SK-N-SH (cell line): ENCODE results near the gene IGSF3. TPM values are rescaled to one million over a fixed set of nuclear protein-coding genes. Genes with fewer than 3 reads are reported as not detected.
A peak's percentile ranks its signal among the peaks of the same experiment; 100 is the strongest.
"Not testable (repeated sequence)": the region's sequence is repeated elsewhere in the genome, so short reads cannot be mapped to it uniquely, and the experiment has no call there.

Experiments used
- CTCF ChIA-PET: fragments of 300-600, 350-600 bp; formaldehyde crosslinking; extraction: SDS; loops from one replicate; lab custom pipeline; 2021; lab: Yijun Ruan, JAX
- POLR2A ChIA-PET: fragments of 350-600 bp; sonication (Branson Sonifier 250); formaldehyde crosslinking; extraction: SDS; loops from one replicate; lab custom pipeline; 2020; ENCODE audit warnings: antibody characterized with exemption, inconsistent platforms; lab: Yijun Ruan, JAX
- DNase-seq: peaks from one replicate; pipeline ENCODE4 v3.0.0; 2012
- H2AFZ ChIP-seq: fragments of 200-600 bp; sonication (generic); 2 replicates; pipeline ENCODE4 v1.8.1; 2016; ENCODE audit warnings: antibody characterized with exemption, mild to moderate bottlenecking, low read depth
- H3F3A ChIP-seq: fragments of 200-600 bp; sonication (generic); replicated peaks from 2 replicates; pipeline ENCODE3; 2016; ENCODE audit warnings: antibody characterized with exemption, mild to moderate bottlenecking; ENCODE audit not compliant: insufficient read depth
- H3K27ac ChIP-seq, 2 experiments: fragments of 200-500 bp in 1 of 2; fragments of 200-600 bp in 1 of 2; sonication (Bioruptor generic) in 1 of 2; sonication (generic), shearing (Covaris generic) in 1 of 2; 2 replicates each; pipeline versions ENCODE4 v1.5.1 to v1.6.1; 2014 to 2016; ENCODE audit warnings: low read depth in 2 of 2, inconsistent platforms in 1 of 2, low read length in 1 of 2, mild to moderate bottlenecking in 1 of 2, mixed read lengths in 1 of 2
- H3K27me3 ChIP-seq: fragments of 200-600 bp; sonication (generic), shearing (Covaris generic); 2 replicates; pipeline ENCODE4 v1.6.1; 2016; ENCODE audit warnings: mixed run types; ENCODE audit not compliant: insufficient read depth
- H3K36me3 ChIP-seq, 2 experiments: fragments of 200-500 bp in 1 of 2; fragments of 200-600 bp in 1 of 2; sonication (Bioruptor generic) in 1 of 2; sonication (generic) in 1 of 2; replicated peaks in 1 of 2; 2 replicates each; pipeline versions ENCODE3 to v1.5.1; 2014 to 2016; ENCODE audit warnings: low read length in 1 of 2, mild to moderate bottlenecking in 1 of 2; ENCODE audit not compliant: insufficient read depth in 2 of 2, control insufficient read depth in 1 of 2
- H3K4me1 ChIP-seq, 2 experiments: fragments of 200-500 bp in 1 of 2; fragments of 200-600 bp in 1 of 2; sonication (Bioruptor generic) in 1 of 2; sonication (generic), shearing (Covaris generic) in 1 of 2; 2 replicates each; pipeline versions ENCODE4 v1.5.1 to v1.6.1; 2014 to 2016; ENCODE audit warnings: low read depth in 1 of 2, low read length in 1 of 2, mixed run types in 1 of 2; ENCODE audit not compliant: insufficient read depth in 2 of 2, control insufficient read depth in 1 of 2
- H3K4me2 ChIP-seq: fragments of 200-600 bp; sonication (generic), shearing (Covaris generic); 2 replicates; pipeline ENCODE4 v1.6.1; 2017; ENCODE audit warnings: mixed run types
- H3K4me3 ChIP-seq, 2 experiments: fragments of 200-500 bp in 1 of 2; fragments of 200-600 bp in 1 of 2; sonication (Bioruptor generic) in 1 of 2; sonication (generic), shearing (Covaris generic) in 1 of 2; 2 replicates each; pipeline versions ENCODE4 v1.5.1 to v1.8.1; 2014 to 2016; ENCODE audit warnings: low read depth in 2 of 2, inconsistent platforms in 1 of 2, low read length in 1 of 2, mild to moderate bottlenecking in 1 of 2, mixed read lengths in 1 of 2, moderate library complexity in 1 of 2
- H3K79me2 ChIP-seq: fragments of 200-600 bp; sonication (generic); 2 replicates; pipeline ENCODE4 v1.8.1; 2017; ENCODE audit warnings: mild to moderate bottlenecking; ENCODE audit not compliant: insufficient read depth
- H3K9ac ChIP-seq: fragments of 200-600 bp; sonication (generic); 2 replicates; pipeline ENCODE4 v1.6.1; 2017; ENCODE audit warnings: mixed run types
- H3K9me2 ChIP-seq: fragments of 200-600 bp; sonication (generic); 2 replicates; pipeline ENCODE4 v1.6.1; 2017; ENCODE audit warnings: mixed run types
- H3K9me3 ChIP-seq: fragments of 200-600 bp; sonication (generic); 2 replicates; pipeline ENCODE4 v1.6.1; 2017; ENCODE audit warnings: mixed run types, mild to moderate bottlenecking, moderate library complexity
- H4K20me1 ChIP-seq: fragments of 200-600 bp; sonication (generic); 2 replicates; pipeline ENCODE4 v1.6.1; 2017; ENCODE audit warnings: mild to moderate bottlenecking, mixed run types; ENCODE audit not compliant: insufficient read depth
- CTCF ChIP-seq: fragments of 200-600 bp; sonication (generic); IDR thresholded peaks from 2 replicates; pipeline ENCODE4 v1.6.1; 2017; ENCODE audit warnings: antibody characterized with exemption, mild to moderate bottlenecking, moderate library complexity
- WGBS: methylation state at CpG from one replicate; pipeline ENCODE4 v1.1.6; 2017; ENCODE audit warnings: low lambda C conversion rate; 5-methylcytosine and 5-hydroxymethylcytosine counted together
- polyA plus RNA-seq, 3 experiments: library from polyadenylated mRNA; depleted of rRNA; stranded (reverse); fragments of >200 nt; gene quantifications; 2 replicates each; pipeline ENCODE4 v1.2.3, GENCODE V29; 2012

IGSF3 gene
- polyA plus RNA-seq, 1 of the 3 experiments (the other 2 are of a cell fraction) = 3.0 TPM

DNA sequence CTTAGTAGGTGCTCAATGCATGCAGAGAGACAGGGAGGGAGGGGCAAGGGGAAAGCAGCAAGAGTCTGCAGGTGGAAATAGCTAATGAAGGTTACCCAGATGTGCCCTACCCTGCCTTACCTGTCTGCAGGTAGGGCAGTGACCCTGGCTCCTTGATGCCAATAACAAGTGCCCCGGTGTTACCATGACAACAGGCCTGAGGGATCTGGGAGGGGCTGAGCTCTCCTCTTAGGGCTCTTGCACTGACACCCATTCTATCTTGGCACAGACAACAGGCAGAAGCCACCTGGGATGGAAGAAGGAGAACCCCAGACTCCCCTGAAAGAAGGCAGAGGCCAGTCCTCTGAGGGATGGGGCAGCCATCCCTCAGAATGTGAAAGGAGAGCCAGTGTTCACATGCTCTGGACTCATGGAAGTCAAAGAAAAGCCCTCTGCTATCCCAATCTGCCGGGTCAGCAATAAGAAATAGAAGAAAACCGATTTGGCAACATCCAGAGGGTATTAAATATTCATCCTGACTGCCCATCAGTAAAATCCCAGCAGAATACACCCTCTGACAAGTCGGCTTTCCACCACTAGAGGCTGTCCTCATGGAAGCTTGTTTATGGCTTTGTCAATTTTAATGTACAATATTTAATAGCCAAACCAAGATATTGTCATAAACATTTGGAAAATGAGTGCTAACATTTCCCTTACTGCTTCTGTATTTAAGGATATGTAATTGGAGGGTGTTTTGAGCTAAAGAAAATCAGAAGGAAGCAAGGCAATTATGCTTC lies 72.3 kb downstream of the IGSF3 start:
- DNase-seq, H3K4me2 ChIP-seq, H2AFZ ChIP-seq, H3K79me2 ChIP-seq, H4K20me1 ChIP-seq, H3K4me3 ChIP-seq, H3K27me3 ChIP-seq, POLR2A ChIA-PET, H3K36me3 ChIP-seq, H3K9me2 ChIP-seq, H3K4me1 ChIP-seq, H3K9me3 ChIP-seq, H3F3A ChIP-seq, H3K9ac ChIP-seq: not testable (repeated sequence)
- CTCF ChIA-PET = interaction anchor here (0.6 to 3.4 kb wide), 16 partner anchors 11 to 470 kb away, joined by 3 to 41 read pairs (median 3); partner anchors contain the start of genes CD58 and TTF2
- WGBS = 51% methylated on average over 4 of the region's 4 CpGs
- H3K27ac ChIP-seq = peak overlapping the region in 1 of 2 experiments; percentile 57; a peak in 2 of 4 replicates
- peak; percentile 51 for TF ChIP-seq CTCF

- not testable (repeated sequence) for H3K9me3 ChIP-seq, H3K4me3 ChIP-seq
- CTCF ChIA-PET = interaction anchor here (2.6 kb wide), 1 partner anchor 10 kb away, joined by 9 read pairs; no protein-coding TSS in a partner anchor
Observed at GRCh38 chr1:116593977-116594376, 73.6 kb downstream of the IGSF3 start.

DNA sequence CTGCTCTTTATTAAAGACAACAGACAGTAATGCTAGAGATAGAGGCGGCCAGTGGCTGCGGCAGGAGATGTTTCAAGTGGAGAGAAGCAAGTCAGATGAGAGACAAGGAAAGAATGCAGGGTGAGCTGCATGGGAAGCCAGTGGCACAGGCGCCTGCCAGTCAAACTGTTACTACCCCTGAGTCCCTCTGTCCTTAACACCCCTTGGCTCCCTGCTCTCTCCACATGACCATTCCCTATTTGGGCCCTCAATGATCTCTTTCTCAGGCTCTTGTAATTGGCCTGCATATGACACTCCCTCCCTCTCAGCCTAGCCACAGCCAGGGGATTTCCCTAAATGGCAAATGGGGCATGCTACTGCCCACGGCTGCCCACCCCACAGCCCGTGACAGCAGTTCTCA lies 74.1 kb downstream of the IGSF3 start:
- POLR2A ChIA-PET, H3K9me2 ChIP-seq, H3K4me2 ChIP-seq, H3K9me3 ChIP-seq, H2AFZ ChIP-seq, DNase-seq, H3K27me3 ChIP-seq, H3F3A ChIP-seq, H3K36me3 ChIP-seq, H3K9ac ChIP-seq, H3K27ac ChIP-seq, H3K4me3 ChIP-seq, H3K79me2 ChIP-seq, H4K20me1 ChIP-seq: not testable (repeated sequence)
- H3K4me1 ChIP-seq = peaks cover 5 to 17% of the 10 kb centered on the region in 2 experiments; a peak in 2 of 4 replicates
- CTCF ChIA-PET = interaction anchor here (0.9 kb wide), 1 partner anchor 19 kb away, joined by 3 read pairs; no protein-coding TSS in a partner anchor
- 95% methylated on average over 3 of the region's 5 CpGs for WGBS

More at GRCh38 chr1:116593977-116594376, 73.6 kb downstream of the IGSF3 start:
- H3K27ac ChIP-seq, H3K9ac ChIP-seq, H3K9me2 ChIP-seq, DNase-seq, H4K20me1 ChIP-seq, H3F3A ChIP-seq, H3K36me3 ChIP-seq, H3K27me3 ChIP-seq, H3K4me2 ChIP-seq, H2AFZ ChIP-seq, POLR2A ChIA-PET, H3K79me2 ChIP-seq: not testable (repeated sequence)
- peaks cover 5 to 17% of the 10 kb centered on the region in 2 experiments; a peak in 2 of 4 replicates for H3K4me1 ChIP-seq
- 94% methylated on average over 3 of the region's 3 CpGs for WGBS

- H2AFZ ChIP-seq, H3K4me2 ChIP-seq, H3F3A ChIP-seq, H3K27me3 ChIP-seq, H3K9me3 ChIP-seq, H3K79me2 ChIP-seq, H4K20me1 ChIP-seq, H3K36me3 ChIP-seq, H3K4me3 ChIP-seq, H3K27ac ChIP-seq, POLR2A ChIA-PET, H3K9me2 ChIP-seq, H3K9ac ChIP-seq, DNase-seq: not testable (repeated sequence)
- CTCF ChIA-PET = interaction anchor here (0.9 kb wide), 1 partner anchor 17 kb away, joined by 3 read pairs; no protein-coding TSS in a partner anchor
- WGBS = 88% methylated on average over 5 of the region's 7 CpGs
- peaks cover 5 to 17% of the 10 kb centered on the region in 2 experiments; a peak in 2 of 4 replicates for H3K4me1 ChIP-seq
Observed at GRCh38 chr1:116591951-116592605, 75.5 kb downstream of the IGSF3 start.

DNA sequence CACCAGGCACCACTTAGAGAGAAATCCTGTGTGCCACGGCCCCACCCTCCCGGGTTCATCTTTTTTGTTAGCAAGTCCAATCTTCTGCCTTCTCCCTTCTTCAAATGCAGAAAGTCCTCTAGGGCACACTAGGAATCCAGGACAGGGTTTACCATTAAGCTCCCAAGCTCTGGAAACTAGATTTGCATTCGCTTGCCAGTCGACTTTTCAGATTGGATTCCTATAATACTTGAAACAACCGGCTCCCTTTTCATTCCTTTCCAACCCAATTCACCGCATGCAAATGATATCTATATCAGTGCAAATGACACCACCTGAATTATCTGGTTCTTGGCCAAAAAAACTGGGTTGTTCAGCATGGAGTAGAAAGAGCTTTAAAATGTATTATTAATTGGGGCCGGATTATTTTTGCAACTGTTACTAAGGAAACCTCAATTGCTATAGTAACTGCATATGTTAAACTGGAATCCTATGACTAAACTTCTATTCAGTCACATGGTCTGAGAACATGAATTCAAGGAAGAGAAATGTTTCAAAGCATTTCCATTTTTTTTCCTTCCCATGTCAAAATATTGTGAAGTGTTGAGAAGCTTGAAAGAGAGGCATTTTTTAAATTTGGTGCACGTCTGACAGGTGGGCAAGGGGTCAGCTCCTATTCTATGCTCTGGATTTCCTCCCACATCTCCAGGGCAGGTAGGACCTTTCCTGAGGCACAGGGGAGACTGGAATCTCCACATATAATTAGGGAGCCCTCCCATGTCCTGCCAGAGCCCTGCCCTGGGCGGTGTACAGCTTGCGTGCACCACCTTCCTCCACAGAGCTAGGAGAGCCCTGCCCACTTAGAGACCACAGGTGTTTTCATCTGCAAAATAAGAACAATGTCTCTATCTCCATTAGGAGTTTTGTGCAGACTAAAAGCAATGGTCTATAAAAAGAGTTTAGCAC lies 76.3 kb downstream of the IGSF3 start:
- peaks cover 5 to 24% of the 10 kb centered on the region in 2 experiments; a peak in 3 of 4 replicates for H3K4me1 ChIP-seq
- H3F3A ChIP-seq, H3K4me2 ChIP-seq, H3K27ac ChIP-seq, H3K9me2 ChIP-seq, H3K9ac ChIP-seq, CTCF ChIA-PET, H3K79me2 ChIP-seq, DNase-seq, H3K9me3 ChIP-seq, H3K4me3 ChIP-seq, H3K36me3 ChIP-seq, H4K20me1 ChIP-seq, H3K27me3 ChIP-seq, H2AFZ ChIP-seq, POLR2A ChIA-PET: not testable (repeated sequence)
- 67% methylated on average over 2 of the region's 10 CpGs for WGBS
